HG03558 (cell line): ENCODE results near the gene RXFP1.
A peak's percentile ranks its signal among the peaks of the same experiment; 100 is the strongest.

Experiments
- ATAC-seq: cut with Tn5 transposase; IDR thresholded peaks from one replicate; pipeline ENCODE4 v1.9.1; 2021; ENCODE audit warnings: moderate number of reproducible peaks; ENCODE audit not compliant: unreplicated experiment; ENCODE audit errors: extremely low read depth

The RXFP1 gene

GRCh38 chr4:158521484-158522088, at the start of gene RXFP1:
Gene RXFP1 (plus strand): TSS chr4:158521882. CDS start chr4:158521977, 95 bp downstream.
- ATAC-seq = no peak

DNA sequence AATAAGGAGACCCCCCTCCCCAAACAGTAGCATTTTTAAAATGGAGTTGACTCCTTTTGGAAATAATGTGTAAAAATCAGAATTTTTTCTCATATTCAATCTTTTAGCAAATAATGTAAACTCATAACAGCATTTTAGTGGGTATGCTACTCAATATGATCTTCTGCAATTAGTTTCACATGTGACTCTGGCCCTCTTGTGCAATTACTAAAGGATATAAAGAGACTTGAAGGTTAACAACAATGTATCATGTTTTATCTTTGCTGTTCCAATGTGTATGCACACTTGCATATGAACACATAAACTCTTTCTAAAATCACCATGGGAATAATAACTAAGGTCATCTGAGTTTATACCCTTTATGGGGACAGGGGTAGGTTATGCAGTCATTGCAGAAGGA, 39.9 kb upstream of the RXFP1 start:
- ATAC-seq = no peak

- no peak for ATAC-seq
These were observed 37.4 kb upstream of the RXFP1 start for GRCh38 chr4:158484173-158484885.

GRCh38 chr4:158490629-158491028, 31.1 kb upstream of the RXFP1 start:
- no peak for ATAC-seq

GRCh38 chr4:158492391-158492790, 29.3 kb upstream of the RXFP1 start:
- no peak for ATAC-seq

DNA sequence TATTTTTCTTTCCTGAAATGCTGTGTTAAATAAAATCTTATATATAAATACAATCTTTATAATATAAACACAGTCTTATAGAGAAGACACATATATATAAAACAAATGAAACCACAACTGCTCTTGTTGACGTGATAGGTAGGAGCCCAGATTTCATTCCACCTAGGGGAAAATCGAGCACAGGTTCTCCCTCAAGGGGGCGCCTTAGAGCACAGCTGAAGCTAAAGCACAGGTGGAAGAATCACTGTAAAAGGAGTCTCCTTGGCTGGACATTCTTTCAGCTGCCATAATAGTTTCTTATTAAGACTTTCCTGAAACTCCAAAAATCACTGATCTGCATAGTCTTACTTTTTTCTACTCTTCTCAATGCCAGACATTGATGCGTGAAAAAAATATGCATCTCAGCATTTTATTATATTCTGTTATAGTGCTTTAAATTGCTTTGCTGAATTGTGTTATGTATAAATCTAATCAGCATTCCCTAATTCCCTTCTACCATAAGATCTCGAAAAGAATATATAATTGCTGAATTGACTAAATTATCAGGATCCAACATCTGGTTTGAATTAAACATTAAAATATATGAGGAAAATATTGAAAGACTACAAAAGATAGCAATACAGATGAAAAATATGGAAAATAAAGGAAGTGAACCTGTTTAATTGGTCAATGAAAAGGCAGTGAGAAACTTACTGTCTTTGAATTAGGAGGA, 25.5 kb upstream of the RXFP1 start:
- no peak for ATAC-seq

GRCh38 chr4:158500054-158500453, 21.6 kb upstream of the RXFP1 start:
- ATAC-seq = no peak

DNA sequence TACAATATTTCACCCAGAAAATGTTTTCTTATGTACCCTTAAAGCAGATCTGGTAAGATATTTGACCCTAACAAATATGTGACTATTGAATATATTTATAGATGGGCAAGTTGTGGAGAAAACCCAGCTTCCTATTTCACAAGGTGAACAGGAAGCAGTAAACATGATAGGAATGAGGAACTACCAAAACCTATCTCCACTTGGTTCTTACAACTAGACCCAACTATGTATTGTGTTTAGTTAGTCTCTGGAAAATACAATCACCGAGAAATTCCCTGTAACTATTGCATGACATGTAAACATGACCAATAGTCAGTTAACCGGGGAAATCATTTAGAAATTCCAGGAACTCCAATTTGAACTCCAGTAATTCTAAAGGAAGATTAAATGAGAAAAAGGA, 8.4 kb upstream of the RXFP1 start:
- no peak for ATAC-seq

DNA sequence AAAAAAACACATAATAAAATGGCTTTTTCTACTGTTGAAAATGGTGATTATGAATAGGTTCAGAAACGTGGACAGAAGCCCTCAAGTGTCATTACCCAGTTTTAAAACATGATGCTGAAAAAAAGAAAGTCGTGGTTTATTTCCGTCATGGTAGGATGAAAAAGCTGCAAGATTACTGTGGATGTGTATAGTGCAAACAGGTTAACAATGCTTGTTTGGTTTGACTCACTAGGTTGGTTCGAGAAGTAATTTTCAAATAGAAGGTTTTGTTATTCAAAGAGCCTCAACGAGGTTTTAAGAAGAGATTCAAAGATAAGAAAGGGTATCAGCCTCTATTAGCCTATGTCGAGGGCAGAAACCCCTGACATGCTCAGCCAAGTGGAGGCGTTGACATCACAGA, 2.5 kb upstream of the RXFP1 start:
- no peak for ATAC-seq

GRCh38 chr4:158523990-158524535, 2.4 kb downstream of the RXFP1 start:
- no peak for ATAC-seq

- ATAC-seq = no peak
These were observed 5.8 kb downstream of the RXFP1 start for GRCh38 chr4:158527516-158527915.

DNA sequence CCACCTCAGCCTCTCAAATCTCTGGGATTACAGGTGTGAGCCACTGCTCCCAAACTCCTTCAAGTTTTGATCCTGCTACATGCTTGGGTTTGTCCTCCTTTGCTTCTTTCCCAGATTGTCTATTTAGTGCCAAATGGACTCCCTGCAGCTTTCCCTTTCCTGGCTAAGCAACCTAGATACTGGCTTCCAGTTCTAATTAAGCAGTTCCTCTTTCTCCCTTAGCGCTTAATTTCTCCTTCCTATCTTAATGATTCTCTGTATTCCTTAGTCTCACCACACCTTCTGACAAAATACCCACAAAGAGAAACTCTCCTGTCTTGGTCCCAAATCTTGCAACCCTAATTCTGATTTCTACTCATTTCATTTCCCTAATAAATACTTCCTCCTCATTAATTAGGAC, 7.8 kb downstream of the RXFP1 start:
- no peak for ATAC-seq

DNA sequence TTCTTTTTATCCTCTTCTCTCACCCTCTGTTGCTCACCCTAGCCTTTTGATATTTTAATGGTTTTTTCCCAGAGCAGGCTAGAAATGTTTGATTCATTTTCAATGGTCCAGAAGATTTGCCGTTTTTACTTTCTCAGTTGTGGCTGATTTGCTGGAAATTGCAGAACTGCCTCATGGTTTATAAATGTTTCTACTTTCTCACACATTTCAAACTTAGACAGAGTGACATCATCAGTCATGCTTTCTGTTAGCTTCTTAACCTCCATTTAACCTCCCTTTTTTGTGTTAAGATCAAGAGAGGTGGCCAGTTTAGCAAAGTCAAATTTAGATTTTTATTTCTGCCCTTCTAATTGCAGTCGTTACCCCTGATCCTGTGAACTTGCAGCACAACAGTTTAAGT, 8.7 kb downstream of the RXFP1 start:
- no peak for ATAC-seq

- ATAC-seq = no peak
These were observed 9.2 kb downstream of the RXFP1 start for GRCh38 chr4:158530898-158531297.

DNA sequence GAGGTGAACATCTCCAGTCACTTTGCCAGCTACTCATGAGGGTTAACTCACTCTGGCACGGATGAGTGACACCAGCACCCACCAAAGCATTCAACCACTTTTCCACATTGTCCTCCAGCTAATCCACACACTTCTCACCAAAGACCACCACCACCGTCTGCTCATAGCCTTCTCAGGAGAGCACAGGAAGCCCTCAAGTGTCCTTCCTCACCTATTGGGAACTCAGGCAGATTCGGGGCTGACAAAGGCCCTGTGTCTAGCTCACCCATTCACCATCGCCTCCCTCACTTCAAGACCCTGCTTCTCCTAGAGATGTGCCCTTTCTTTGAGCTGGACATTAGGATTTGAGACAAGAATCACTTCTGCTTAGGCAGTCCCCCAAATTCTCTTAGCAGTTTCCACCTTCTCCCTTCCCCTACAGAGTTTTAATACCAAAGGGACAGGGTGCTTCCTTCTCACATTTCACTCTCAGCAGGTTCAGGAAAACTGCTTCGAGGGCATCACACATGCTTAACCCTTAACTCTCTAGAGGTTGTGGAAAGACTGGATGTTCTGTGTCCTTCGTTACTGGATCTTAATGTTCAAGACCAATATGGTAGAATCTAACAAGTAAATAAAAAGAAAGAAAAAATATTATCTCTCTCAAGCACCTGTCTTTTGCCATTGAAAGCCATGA, 11.0 kb downstream of the RXFP1 start:
- no peak for ATAC-seq

DNA sequence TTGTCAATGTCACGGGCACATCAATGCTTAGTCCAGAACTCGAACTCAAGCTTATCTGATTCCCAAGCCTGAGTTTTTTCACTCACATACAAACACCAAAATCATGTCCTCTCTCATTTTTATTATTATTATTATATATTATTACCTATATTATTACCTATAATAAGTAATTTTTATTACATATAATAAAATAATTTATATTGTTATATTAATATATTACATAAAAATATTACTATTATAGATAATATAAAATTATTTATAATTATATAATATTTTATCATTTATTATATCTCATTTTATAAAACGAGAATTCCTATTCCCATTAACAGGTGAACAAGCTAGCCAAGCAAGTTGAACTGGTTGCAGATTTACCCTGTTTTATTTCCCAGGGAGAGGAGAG, 13.0 kb downstream of the RXFP1 start:
- no peak for ATAC-seq

GRCh38 chr4:158535130-158535614, 13.5 kb downstream of the RXFP1 start:
- ATAC-seq = peak; percentile 53

DNA sequence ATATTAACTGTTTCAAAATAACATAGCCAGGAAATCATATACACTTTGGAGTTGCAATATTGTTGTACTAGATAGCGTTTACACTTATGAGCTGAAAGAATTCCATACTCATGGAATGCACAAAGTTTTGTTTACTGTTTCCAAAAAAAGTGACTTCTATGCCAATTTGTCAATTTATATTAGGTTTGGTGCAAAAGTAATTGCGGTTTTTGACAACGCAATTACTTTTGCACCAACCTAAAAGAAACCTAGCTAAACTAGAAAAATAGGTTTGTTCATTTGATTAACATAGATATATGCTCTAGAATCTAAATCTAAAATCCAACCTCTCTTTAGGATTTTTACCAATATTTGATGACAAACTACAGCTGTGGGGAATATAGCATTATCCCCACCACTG, 15.2 kb downstream of the RXFP1 start:
- no peak for ATAC-seq

DNA sequence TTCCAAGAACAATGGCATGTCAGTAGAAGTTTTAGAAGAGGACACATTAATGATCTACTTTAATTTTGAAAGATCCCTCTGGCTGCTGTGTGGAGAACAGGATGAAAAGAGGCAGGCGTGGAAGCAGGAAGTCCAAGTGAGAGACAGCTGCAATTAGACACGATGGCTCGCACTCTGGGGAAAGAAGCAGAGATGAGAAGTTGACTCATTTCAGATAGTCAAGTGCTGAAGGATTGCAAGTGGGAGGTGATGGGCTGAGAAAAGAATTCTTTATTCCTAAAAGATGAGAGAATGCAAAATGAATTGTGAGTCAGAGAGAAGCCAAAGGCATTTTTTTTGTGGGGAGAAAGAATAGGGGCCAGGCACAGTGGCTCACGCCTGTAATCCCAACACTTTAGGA, 16.5 kb downstream of the RXFP1 start:
- no peak for ATAC-seq

- ATAC-seq = no peak
These were observed 17.2 kb downstream of the RXFP1 start for GRCh38 chr4:158538911-158539310.
